ENCODE results near the gene CELA2B.
A peak's percentile ranks its signal among the peaks of the same experiment; 100 is the strongest.

The CELA2B gene

GRCh38 chr1:15526490-15527339 is 50.8 kb downstream of the CELA2B start, which contains the start of gene DNAJC16:
DNAJC16 (plus strand) TSS chr1:15526848; CDS start chr1:15529106, 2,258 bp downstream.
- peak; percentile 87 to 100 (median 98) for DNase-seq

GRCh38 chr1:15531003-15531402 is 55.1 kb downstream of the CELA2B start:
- no peak for DNase-seq

- DNase-seq, result no peak
Observed at GRCh38 chr1:15531682-15532081, 55.8 kb downstream of the CELA2B start.

GRCh38 chr1:15538771-15539170 is 62.9 kb downstream of the CELA2B start:
- DNase-seq, result no peak

- no peak for DNase-seq
Observed at GRCh38 chr1:15540186-15540585, 64.3 kb downstream of the CELA2B start.
